22Rv1 (cell line): ENCODE results near the gene GNB1.

Experiments used
- ZFX ChIP-seq: fragments of 450-650 bp; IDR thresholded peaks from 2 replicates; pipeline ENCODE4 v1.6.1; 2017; ENCODE audit warnings: antibody characterized with exemption, borderline replicate concordance
- TF ChIP-seq, protein P1 (sequence below): fragments of 450-650 bp; IDR thresholded peaks from 2 replicates; pipeline ENCODE4 v1.5.1; 2017; ENCODE audit warnings: mild to moderate bottlenecking

GRCh38 chr1:1842360-1843146 is 48.3 kb downstream of the GNB1 start:
- TF ChIP-seq, protein P1, sequence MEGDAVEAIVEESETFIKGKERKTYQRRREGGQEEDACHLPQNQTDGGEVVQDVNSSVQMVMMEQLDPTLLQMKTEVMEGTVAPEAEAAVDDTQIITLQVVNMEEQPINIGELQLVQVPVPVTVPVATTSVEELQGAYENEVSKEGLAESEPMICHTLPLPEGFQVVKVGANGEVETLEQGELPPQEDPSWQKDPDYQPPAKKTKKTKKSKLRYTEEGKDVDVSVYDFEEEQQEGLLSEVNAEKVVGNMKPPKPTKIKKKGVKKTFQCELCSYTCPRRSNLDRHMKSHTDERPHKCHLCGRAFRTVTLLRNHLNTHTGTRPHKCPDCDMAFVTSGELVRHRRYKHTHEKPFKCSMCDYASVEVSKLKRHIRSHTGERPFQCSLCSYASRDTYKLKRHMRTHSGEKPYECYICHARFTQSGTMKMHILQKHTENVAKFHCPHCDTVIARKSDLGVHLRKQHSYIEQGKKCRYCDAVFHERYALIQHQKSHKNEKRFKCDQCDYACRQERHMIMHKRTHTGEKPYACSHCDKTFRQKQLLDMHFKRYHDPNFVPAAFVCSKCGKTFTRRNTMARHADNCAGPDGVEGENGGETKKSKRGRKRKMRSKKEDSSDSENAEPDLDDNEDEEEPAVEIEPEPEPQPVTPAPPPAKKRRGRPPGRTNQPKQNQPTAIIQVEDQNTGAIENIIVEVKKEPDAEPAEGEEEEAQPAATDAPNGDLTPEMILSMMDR: no peak
- TF ChIP-seq ZFX: no peak
